Measurements from ENCODE around the gene KCTD11. TPM values are rescaled to one million over a fixed set of nuclear protein-coding genes. Genes with fewer than 3 reads are reported as not detected.

KCTD11 gene
- total RNA-seq, 1 experiment from 2014 or later: 11.0 TPM

DNA sequence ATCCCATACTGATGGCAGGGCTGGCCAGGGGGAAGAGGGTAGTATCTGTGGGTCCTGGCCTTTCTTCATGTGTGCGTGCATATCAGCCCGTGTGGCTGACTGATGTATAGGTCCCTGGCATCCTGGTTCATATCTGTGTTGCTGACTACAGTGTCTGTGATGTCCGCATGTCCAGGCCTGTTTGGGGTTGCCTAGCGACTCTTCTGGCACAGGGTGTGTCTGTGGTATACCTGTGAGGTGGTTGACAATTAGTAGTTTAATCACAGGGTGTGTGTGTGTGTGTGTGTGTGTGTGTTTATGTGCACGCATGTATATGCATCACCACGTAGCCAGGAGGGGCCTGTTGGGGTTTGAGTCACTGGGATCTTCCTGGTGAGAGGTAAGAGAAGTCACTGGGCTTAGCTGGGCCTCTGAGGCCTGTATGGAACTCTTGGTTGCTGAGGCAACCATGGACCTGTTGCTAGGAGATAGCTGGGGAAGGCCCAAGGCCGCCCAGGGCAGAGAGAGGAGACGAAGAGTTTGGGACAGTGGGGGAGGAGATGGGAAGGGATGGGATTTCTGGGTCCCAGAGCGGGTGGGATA lies 2.4 kb downstream of the KCTD11 start:
- H3K27ac ChIP-seq (ENCODE audit: low read length): no peak overlapping the region
- no TSS peak for BruUV-seq (replicated peaks)
- in situ Hi-C loops (cut with HindIII; ENCODE audit: low pct_unique_long_range_greater_than_20kb, low sequenced_read_pairs): no loop called here

DNA sequence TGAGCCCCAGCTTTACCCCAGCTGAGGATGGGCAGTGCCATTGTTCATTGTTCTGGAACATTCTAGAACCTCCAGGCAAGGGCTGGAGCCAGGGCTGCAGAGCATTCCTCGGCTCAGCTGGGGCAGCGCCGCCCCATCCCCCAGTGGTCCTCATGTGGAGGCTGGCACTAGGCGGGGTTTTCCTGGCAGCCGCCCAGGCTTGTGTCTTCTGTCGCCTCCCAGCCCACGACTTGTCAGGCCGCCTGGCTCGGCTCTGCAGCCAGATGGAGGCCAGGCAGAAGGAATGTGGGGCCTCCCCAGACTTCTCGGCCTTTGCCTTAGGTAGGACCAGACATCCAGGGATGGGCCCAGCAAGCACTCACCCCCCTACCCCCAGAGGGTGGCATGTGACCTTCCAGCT lies 3.1 kb downstream of the KCTD11 start, which contains the start of gene TMEM95:
TMEM95 (plus strand) TSS at position 104 of the 400 bp plus-strand sequence; CDS start at position 153, 49 bp downstream.
- Histone ChIP-seq H3K27me3 (ENCODE audit: control insufficient read depth, insufficient read depth, low read length) (no peaks in the 10 kb centered on the region), H3K27ac (ENCODE audit: low read length) (no peak within 1 kb of the TSS), H3K9me3 (ENCODE audit: control insufficient read depth, insufficient read depth, low read depth, low read length) (no peaks in the 10 kb centered on the region), H3K36me3 (ENCODE audit: control insufficient read depth, insufficient read depth, low read length) (no peaks in the 10 kb centered on the region; the same call in 1 of the 2 replicates), H3K4me3 (ENCODE audit: low read depth in 2 of 2, low read length in 2 of 2) (no peak within 1 kb of the TSS), H3K4me1 (ENCODE audit: control insufficient read depth, insufficient read depth, low read length) (peaks cover 6% of the 10 kb centered on the region)
- no TSS peak for BruUV-seq (replicated peaks)
- TF ChIP-seq POLR2AphosphoS5 (IDR thresholded peaks at IDR 0.05; ENCODE audit: low read depth, low read length) (no peak), TCF7L2 (IDR thresholded peaks at IDR 0.05; ENCODE audit: low read depth, low read length) (no peak), SIN3A (IDR thresholded peaks at IDR 0.05; ENCODE audit: borderline replicate concordance, insufficient read depth, low read depth, low read length) (no peak)
- TF ChIP-seq, protein P1, sequence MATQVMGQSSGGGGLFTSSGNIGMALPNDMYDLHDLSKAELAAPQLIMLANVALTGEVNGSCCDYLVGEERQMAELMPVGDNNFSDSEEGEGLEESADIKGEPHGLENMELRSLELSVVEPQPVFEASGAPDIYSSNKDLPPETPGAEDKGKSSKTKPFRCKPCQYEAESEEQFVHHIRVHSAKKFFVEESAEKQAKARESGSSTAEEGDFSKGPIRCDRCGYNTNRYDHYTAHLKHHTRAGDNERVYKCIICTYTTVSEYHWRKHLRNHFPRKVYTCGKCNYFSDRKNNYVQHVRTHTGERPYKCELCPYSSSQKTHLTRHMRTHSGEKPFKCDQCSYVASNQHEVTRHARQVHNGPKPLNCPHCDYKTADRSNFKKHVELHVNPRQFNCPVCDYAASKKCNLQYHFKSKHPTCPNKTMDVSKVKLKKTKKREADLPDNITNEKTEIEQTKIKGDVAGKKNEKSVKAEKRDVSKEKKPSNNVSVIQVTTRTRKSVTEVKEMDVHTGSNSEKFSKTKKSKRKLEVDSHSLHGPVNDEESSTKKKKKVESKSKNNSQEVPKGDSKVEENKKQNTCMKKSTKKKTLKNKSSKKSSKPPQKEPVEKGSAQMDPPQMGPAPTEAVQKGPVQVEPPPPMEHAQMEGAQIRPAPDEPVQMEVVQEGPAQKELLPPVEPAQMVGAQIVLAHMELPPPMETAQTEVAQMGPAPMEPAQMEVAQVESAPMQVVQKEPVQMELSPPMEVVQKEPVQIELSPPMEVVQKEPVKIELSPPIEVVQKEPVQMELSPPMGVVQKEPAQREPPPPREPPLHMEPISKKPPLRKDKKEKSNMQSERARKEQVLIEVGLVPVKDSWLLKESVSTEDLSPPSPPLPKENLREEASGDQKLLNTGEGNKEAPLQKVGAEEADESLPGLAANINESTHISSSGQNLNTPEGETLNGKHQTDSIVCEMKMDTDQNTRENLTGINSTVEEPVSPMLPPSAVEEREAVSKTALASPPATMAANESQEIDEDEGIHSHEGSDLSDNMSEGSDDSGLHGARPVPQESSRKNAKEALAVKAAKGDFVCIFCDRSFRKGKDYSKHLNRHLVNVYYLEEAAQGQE (IDR thresholded peaks at IDR 0.05; ENCODE audit: insufficient read depth in 1 of 2, low read depth in 2 of 2, low read length in 1 of 2): no peak
- TF ChIP-seq, protein P2, sequence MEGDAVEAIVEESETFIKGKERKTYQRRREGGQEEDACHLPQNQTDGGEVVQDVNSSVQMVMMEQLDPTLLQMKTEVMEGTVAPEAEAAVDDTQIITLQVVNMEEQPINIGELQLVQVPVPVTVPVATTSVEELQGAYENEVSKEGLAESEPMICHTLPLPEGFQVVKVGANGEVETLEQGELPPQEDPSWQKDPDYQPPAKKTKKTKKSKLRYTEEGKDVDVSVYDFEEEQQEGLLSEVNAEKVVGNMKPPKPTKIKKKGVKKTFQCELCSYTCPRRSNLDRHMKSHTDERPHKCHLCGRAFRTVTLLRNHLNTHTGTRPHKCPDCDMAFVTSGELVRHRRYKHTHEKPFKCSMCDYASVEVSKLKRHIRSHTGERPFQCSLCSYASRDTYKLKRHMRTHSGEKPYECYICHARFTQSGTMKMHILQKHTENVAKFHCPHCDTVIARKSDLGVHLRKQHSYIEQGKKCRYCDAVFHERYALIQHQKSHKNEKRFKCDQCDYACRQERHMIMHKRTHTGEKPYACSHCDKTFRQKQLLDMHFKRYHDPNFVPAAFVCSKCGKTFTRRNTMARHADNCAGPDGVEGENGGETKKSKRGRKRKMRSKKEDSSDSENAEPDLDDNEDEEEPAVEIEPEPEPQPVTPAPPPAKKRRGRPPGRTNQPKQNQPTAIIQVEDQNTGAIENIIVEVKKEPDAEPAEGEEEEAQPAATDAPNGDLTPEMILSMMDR (IDR thresholded peaks at IDR 0.05): no peak
- POLR2A ChIA-PET: no interaction called here
- ATAC-seq (no peak), DNase-seq (ENCODE audit: low read depth, low spot score) (no peak)
- in situ Hi-C loops (cut with HindIII; ENCODE audit: low pct_unique_long_range_greater_than_20kb, low sequenced_read_pairs): no loop called here
- intact Hi-C loops (cut with micrococcal nuclease; ENCODE audit: unreplicated experiment): loop anchor here (10.0 kb wide), 1 partner anchor 80 kb away; the partner anchor contains the start of genes FGF11 and TMEM102
- CTCF ChIA-PET: interaction anchor here (1.0 to 2.2 kb wide), 3 partner anchors 39 to 205 kb away, joined by 4 to 11 read pairs (median 4); partner anchors contain the start of gene PLSCR3

More for the DNA sequence above, 2.4 kb downstream of the KCTD11 start:
- Histone ChIP-seq H3K4me3 (ENCODE audit: low read depth in 2 of 2, low read length in 2 of 2) (no peak overlapping the region), H3K9me3 (ENCODE audit: control insufficient read depth, insufficient read depth, low read depth, low read length) (no peaks in the 10 kb centered on the region), H3K36me3 (ENCODE audit: control insufficient read depth, insufficient read depth, low read length) (no peaks in the 10 kb centered on the region; the same call in 1 of the 2 replicates), H3K4me1 (ENCODE audit: control insufficient read depth, insufficient read depth, low read length) (peaks cover 9% of the 10 kb centered on the region), H3K27me3 (ENCODE audit: control insufficient read depth, insufficient read depth, low read length) (no peaks in the 10 kb centered on the region)
- POLR2A ChIA-PET: interaction anchor here (1.4 kb wide), 1 partner anchor 81 kb away, joined by 4 read pairs; the partner anchor contains the start of gene TMEM102
- TF ChIP-seq POLR2AphosphoS5 (IDR thresholded peaks at IDR 0.05; ENCODE audit: low read depth, low read length) (no peak), TCF7L2 (IDR thresholded peaks at IDR 0.05; ENCODE audit: low read depth, low read length) (no peak), SIN3A (IDR thresholded peaks at IDR 0.05; ENCODE audit: borderline replicate concordance, insufficient read depth, low read depth, low read length) (no peak)
- TF ChIP-seq, protein P2 (IDR thresholded peaks at IDR 0.05): no peak
- TF ChIP-seq, protein P1 (IDR thresholded peaks at IDR 0.05; ENCODE audit: insufficient read depth in 1 of 2, low read depth in 2 of 2, low read length in 1 of 2): no peak
- CTCF ChIA-PET: interaction anchor here (1.2 kb wide), 2 partner anchors 83 to 206 kb away, joined by 3 to 4 read pairs; no protein-coding TSS in a partner anchor
- DNase-seq (ENCODE audit: low read depth, low spot score) (no peak), ATAC-seq (no peak)
- intact Hi-C loops (cut with micrococcal nuclease; ENCODE audit: unreplicated experiment): loop anchor here (10.0 kb wide), 1 partner anchor 80 kb away; the partner anchor contains the start of genes FGF11 and TMEM102
